Keratinocyte (primary cell): ENCODE data around the gene BEND3. TPM values are rescaled to one million over a fixed set of nuclear protein-coding genes. Genes with fewer than 3 reads are reported as not detected.
"Not testable (repeated sequence)": the region's sequence is repeated elsewhere in the genome, so short reads cannot be mapped to it uniquely, and the experiment has no call there.

Experiments
- DNase-seq: peaks from one replicate; pipeline ENCODE4 v3.0.0-alpha.2; 2011; ENCODE audit warnings: low read depth, missing footprints, low spot score
- FAIRE-seq: peaks from 2 replicates; lab custom pipeline; 2011; peaks lifted over from hg19 to GRCh38; lab: Jason Lieb, UNC
- H2AFZ ChIP-seq: 2 replicates; pipeline ENCODE4 v1.6.0; 2012; ENCODE audit warnings: low read length, control low read depth, inconsistent platforms; ENCODE audit not compliant: control insufficient read depth
- H3K27ac ChIP-seq: 2 replicates; pipeline ENCODE4 v1.5.1; 2011; ENCODE audit warnings: low read length; ENCODE audit not compliant: control insufficient read depth, insufficient read depth
- H3K27me3 ChIP-seq: 3 replicates; pipeline ENCODE4 v1.6.0; 2011; ENCODE audit warnings: low read length; ENCODE audit not compliant: control insufficient read depth, insufficient read depth; ENCODE audit errors: extremely low read depth
- H3K36me3 ChIP-seq, 2 experiments: 2 replicates in 1 of 2; 3 replicates in 1 of 2; pipeline ENCODE4 v1.5.1; 2011; ENCODE audit warnings: low read length in 2 of 2, mild to moderate bottlenecking in 1 of 2; ENCODE audit not compliant: control insufficient read depth in 2 of 2, insufficient read depth in 2 of 2; ENCODE audit errors: extremely low read depth in 1 of 2
- H3K4me1 ChIP-seq: 3 replicates; pipeline ENCODE4 v1.5.1; 2011; ENCODE audit warnings: low read length; ENCODE audit not compliant: control insufficient read depth, insufficient read depth; ENCODE audit errors: extremely low read depth
- H3K4me2 ChIP-seq: 3 replicates; pipeline ENCODE4 v1.6.0; 2011; ENCODE audit warnings: low read depth, low read length; ENCODE audit not compliant: control insufficient read depth, insufficient read depth; ENCODE audit errors: extremely low read depth
- H3K4me3 ChIP-seq, 3 experiments: fragments of 200-600 bp in 1 of 3; sonication (generic) in 1 of 3; 2 replicates in 2 of 3; 3 replicates in 1 of 3; pipeline ENCODE4 v1.5.1; 2011 to 2016; ENCODE audit warnings: low read length in 3 of 3, mild to moderate bottlenecking in 3 of 3, control low read depth in 2 of 3, inconsistent platforms in 1 of 3, low read depth in 1 of 3, mixed read lengths in 1 of 3, mixed run types in 1 of 3, moderate library complexity in 1 of 3; ENCODE audit not compliant: control insufficient read depth in 2 of 3, insufficient read depth in 2 of 3; ENCODE audit errors: extremely low read depth in 1 of 3
- H3K79me2 ChIP-seq: 2 replicates; pipeline ENCODE4 v1.6.0; 2012; ENCODE audit warnings: low read length; ENCODE audit not compliant: control insufficient read depth, insufficient read depth
- H3K9ac ChIP-seq: 3 replicates; pipeline ENCODE4 v1.6.0; 2011; ENCODE audit warnings: low read length; ENCODE audit not compliant: control insufficient read depth, insufficient read depth; ENCODE audit errors: extremely low read depth
- H3K9me1 ChIP-seq: 3 replicates; pipeline ENCODE4 v1.6.0; 2011; ENCODE audit warnings: low read length; ENCODE audit not compliant: control insufficient read depth, insufficient read depth; ENCODE audit errors: extremely low read depth
- H3K9me3 ChIP-seq: 2 replicates; pipeline ENCODE4 v1.5.1; 2012; ENCODE audit warnings: low read depth, low read length; ENCODE audit not compliant: control insufficient read depth
- H4K20me1 ChIP-seq: 3 replicates; pipeline ENCODE4 v1.6.0; 2011; ENCODE audit warnings: low read length; ENCODE audit not compliant: control insufficient read depth, insufficient read depth; ENCODE audit errors: extremely low read depth
- EZH2 ChIP-seq: IDR thresholded peaks from one replicate; pipeline ENCODE4 v1.6.1; 2012; ENCODE audit warnings: inconsistent platforms, mild to moderate bottlenecking, low read length, moderate library complexity
- dilution Hi-C: fragments of 300-500 bp; cut with MboI; formaldehyde crosslinking; loops from one replicate; pipeline ENCODE4 v1.7.0; 2020; ENCODE audit warnings: low sequenced_read_pairs; ENCODE audit not compliant: extremely low pct_ligation_motif_present
- polyA plus RNA-seq, 5 experiments: library from polyadenylated mRNA; depleted of rRNA in 3 of 5; stranded (reverse) in 3 of 5; stranded (forward) in 1 of 5; unstranded in 1 of 5; fragments of >200 nt; gene quantifications; 1 replicate in 1 of 5; 2 replicates in 3 of 5; 3 replicates in 1 of 5; pipeline versions ENCODE4 v1.2.1 to v1.2.3, GENCODE V29; 2011 to 2012; ENCODE audit warnings: missing spikeins in 2 of 5, low read depth in 1 of 5, low replicate concordance in 1 of 5
- TF ChIP-seq, protein P1 (sequence below), 3 experiments: IDR thresholded peaks in 1 of 3; conservative IDR thresholded peaks in 1 of 3; optimal IDR thresholded peaks in 1 of 3; 2 replicates in 2 of 3; 3 replicates in 1 of 3; pipeline versions ENCODE3 to v1.5.1; 2011; ENCODE audit warnings: low read length in 3 of 3, mild to moderate bottlenecking in 3 of 3, moderate library complexity in 2 of 3, control low read depth in 1 of 3, inconsistent platforms in 1 of 3; ENCODE audit not compliant: insufficient read depth in 2 of 3; ENCODE audit errors: extremely low read depth in 1 of 3

The BEND3 gene
- polyA plus RNA-seq, 1 donor (not counting 4 experiments of a cell fraction or from before 2014, with no cell fraction given): 2.1 TPM

DNA sequence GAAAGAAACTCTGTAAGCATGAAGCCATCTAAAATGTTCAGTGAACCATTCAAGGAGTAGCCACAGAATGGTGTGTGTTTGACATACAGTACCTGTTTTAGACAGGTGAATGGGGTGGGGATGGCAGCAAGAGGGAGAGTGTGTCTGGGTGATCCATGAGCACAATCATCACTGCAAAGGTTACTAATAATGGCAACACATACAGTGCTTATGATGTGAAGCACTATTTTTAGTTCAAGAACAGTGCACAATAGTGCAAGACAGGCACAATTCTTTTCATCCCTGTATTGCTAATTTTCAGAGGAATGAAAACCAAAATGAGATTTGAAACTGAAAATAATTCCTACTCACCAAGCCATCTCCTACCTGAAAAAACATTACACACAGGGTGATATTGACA lies 14.1 kb downstream of the BEND3 start:
- H3K79me2 ChIP-seq: no peaks in the 10 kb centered on the region
- no peak for FAIRE-seq
- H3K9ac ChIP-seq: no peak overlapping the region
- H3K9me3 ChIP-seq: no peaks in the 10 kb centered on the region
- H3K4me3 ChIP-seq: no peak overlapping the region
- H3K36me3 ChIP-seq: peaks cover 0 to 3% of the 10 kb centered on the region in 2 experiments
- no peak overlapping the region for H3K4me2 ChIP-seq
- H4K20me1 ChIP-seq: no peaks in the 10 kb centered on the region
- DNase-seq: no peak
- H3K9me1 ChIP-seq: no peaks in the 10 kb centered on the region
- no peak overlapping the region for H2AFZ ChIP-seq
- H3K27me3 ChIP-seq: no peaks in the 10 kb centered on the region
- no peak overlapping the region for H3K27ac ChIP-seq
- H3K4me1 ChIP-seq: no peaks in the 10 kb centered on the region
- TF ChIP-seq, protein P1, sequence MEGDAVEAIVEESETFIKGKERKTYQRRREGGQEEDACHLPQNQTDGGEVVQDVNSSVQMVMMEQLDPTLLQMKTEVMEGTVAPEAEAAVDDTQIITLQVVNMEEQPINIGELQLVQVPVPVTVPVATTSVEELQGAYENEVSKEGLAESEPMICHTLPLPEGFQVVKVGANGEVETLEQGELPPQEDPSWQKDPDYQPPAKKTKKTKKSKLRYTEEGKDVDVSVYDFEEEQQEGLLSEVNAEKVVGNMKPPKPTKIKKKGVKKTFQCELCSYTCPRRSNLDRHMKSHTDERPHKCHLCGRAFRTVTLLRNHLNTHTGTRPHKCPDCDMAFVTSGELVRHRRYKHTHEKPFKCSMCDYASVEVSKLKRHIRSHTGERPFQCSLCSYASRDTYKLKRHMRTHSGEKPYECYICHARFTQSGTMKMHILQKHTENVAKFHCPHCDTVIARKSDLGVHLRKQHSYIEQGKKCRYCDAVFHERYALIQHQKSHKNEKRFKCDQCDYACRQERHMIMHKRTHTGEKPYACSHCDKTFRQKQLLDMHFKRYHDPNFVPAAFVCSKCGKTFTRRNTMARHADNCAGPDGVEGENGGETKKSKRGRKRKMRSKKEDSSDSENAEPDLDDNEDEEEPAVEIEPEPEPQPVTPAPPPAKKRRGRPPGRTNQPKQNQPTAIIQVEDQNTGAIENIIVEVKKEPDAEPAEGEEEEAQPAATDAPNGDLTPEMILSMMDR (optimal IDR thresholded peaks at IDR 0.05 in 1 of 3, IDR thresholded peaks at IDR 0.05 in 1 of 3, conservative IDR thresholded peaks at IDR 0.05 in 1 of 3; ENCODE audit: extremely low read depth in 1 of 3, insufficient read depth in 2 of 3, low read length in 3 of 3): no peak
- TF ChIP-seq EZH2: no peak
- dilution Hi-C loops: no loop called here

DNA sequence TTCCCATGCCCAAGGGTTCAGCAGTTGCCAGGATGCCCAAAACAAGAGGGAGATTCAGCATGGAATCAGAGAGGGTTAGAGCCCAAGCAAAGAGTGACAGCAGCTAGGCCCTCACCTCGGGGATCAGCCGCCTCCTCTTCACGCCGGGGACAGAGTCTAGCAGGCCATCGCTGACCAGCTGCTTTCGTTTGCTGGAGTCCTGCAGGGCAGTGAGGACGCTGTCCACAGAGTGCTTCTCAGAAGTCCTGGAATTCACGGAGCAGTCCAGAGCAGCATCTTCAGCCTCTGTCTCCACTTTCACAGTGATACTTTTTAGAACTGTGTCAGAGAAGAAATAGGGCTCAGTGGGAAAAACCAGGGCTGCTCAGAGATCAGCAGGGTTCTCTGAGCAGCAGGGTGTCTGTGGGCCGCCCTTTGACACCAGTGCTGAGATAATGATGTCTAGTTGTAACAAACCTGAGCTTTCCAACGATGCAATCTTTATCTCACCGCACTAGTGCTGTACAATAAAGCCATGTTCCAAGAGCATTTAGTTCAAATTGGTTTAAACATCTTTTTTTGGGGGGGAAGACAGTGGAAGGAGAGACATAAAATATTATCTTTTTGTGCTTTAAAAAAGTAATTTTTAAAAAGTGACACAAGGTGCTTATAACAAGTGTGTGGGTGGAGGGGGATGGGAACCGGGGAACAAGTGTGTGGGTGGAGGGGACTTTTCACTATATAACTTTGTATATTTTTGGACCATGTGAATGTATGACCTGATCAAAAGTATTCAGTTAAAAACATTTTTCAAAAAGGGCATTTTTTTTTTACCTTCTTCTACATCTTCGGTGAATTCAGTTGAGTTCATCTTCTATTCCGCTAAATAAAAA lies 16.6 kb downstream of the BEND3 start:
- Histone ChIP-seq H3K27me3 (no peaks in the 10 kb centered on the region), H3K4me3 (no peak overlapping the region), H2AFZ (no peak overlapping the region), H3K36me3 (peaks cover 0 to 3% of the 10 kb centered on the region in 2 experiments), H4K20me1 (no peaks in the 10 kb centered on the region), H3K79me2 (no peaks in the 10 kb centered on the region), H3K4me2 (no peak overlapping the region), H3K9me1 (no peaks in the 10 kb centered on the region), H3K4me1 (no peaks in the 10 kb centered on the region), H3K9ac (no peak overlapping the region), H3K27ac (no peak overlapping the region), H3K9me3 (no peaks in the 10 kb centered on the region)
- DNase-seq: no peak
- no peak for FAIRE-seq
- dilution Hi-C loops: no loop called here
- no peak for TF ChIP-seq EZH2
- TF ChIP-seq, protein P1 (optimal IDR thresholded peaks at IDR 0.05 in 1 of 3, IDR thresholded peaks at IDR 0.05 in 1 of 3, conservative IDR thresholded peaks at IDR 0.05 in 1 of 3; ENCODE audit: extremely low read depth in 1 of 3, insufficient read depth in 2 of 3, low read length in 3 of 3): no peak

DNA sequence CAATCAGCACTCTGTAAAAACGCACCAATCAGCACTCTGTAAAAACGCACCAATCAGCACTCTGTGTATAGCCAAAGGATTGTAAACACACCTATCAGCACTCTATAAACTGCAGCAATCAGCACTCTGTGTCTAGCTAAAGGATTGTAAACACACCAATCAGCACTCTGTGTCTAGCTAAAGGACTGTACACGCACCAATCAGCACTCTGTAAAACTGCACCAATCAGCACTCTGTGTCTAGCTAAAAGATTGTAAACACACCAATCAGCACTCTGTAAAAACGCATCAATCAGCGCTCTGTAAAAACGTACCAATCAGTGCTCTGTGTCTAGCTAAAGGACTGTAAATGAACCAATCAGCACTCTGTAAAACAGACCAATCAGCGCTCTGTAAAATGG lies 30.9 kb downstream of the BEND3 start:
- H3K4me3 ChIP-seq, H3K9me1 ChIP-seq, H2AFZ ChIP-seq, H3K36me3 ChIP-seq, dilution Hi-C loops, H3K27ac ChIP-seq, H3K9me3 ChIP-seq, H3K79me2 ChIP-seq, H3K4me1 ChIP-seq, H3K9ac ChIP-seq, H3K4me2 ChIP-seq, FAIRE-seq, H4K20me1 ChIP-seq, DNase-seq, H3K27me3 ChIP-seq: not testable (repeated sequence)
